ENCODE data around the gene CYP2C8.
"Not testable (repeated sequence)": the region's sequence is repeated elsewhere in the genome, so short reads cannot be mapped to it uniquely, and the experiment has no call there.

The CYP2C8 gene

GRCh38 chr10:95069286-95069685 lies at the start of gene CYP2C8:
Gene CYP2C8 (minus strand): TSS chr10:95069497. CDS start chr10:95069402, 95 bp downstream.
- DNase-seq (ENCODE audit: low read depth, low spot score), result no peak

GRCh38 chr10:95116869-95117269 lies 47.6 kb upstream of the CYP2C8 start:
- DNase-seq (ENCODE audit: low read depth, low spot score), result no peak

GRCh38 chr10:95110823-95111222 lies 41.5 kb upstream of the CYP2C8 start:
- not testable (repeated sequence) for DNase-seq (ENCODE audit: low read depth, low spot score)

- no peak for DNase-seq (ENCODE audit: low read depth, low spot score)
Measured at GRCh38 chr10:95097805-95098204, 28.5 kb upstream of the CYP2C8 start.

- DNase-seq (ENCODE audit: low read depth, low spot score), result no peak
Measured at GRCh38 chr10:95096143-95096542, 26.8 kb upstream of the CYP2C8 start.

GRCh38 chr10:95079626-95080025 lies 10.3 kb upstream of the CYP2C8 start:
- not testable (repeated sequence) for DNase-seq (ENCODE audit: low read depth, low spot score)

- no peak for DNase-seq (ENCODE audit: low read depth, low spot score)
Measured at GRCh38 chr10:95077556-95077955, 8.3 kb upstream of the CYP2C8 start.

- DNase-seq (ENCODE audit: low read depth, low spot score), result no peak
Measured at GRCh38 chr10:95071107-95071660, 1.9 kb upstream of the CYP2C8 start.

- not testable (repeated sequence) for DNase-seq (ENCODE audit: low read depth, low spot score)
Measured at GRCh38 chr10:95064125-95064524, 5.2 kb downstream of the CYP2C8 start.

GRCh38 chr10:95056744-95057363 lies 12.4 kb downstream of the CYP2C8 start:
- no peak for DNase-seq (ENCODE audit: low read depth, low spot score)

GRCh38 chr10:95049919-95050318 lies 19.4 kb downstream of the CYP2C8 start:
- DNase-seq (ENCODE audit: low read depth, low spot score), result no peak

GRCh38 chr10:95048206-95048605 lies 21.1 kb downstream of the CYP2C8 start:
- no peak for DNase-seq (ENCODE audit: low read depth, low spot score)

- no peak for DNase-seq (ENCODE audit: low read depth, low spot score)
Measured at GRCh38 chr10:95039281-95039680, 30.0 kb downstream of the CYP2C8 start.

- DNase-seq (ENCODE audit: low read depth, low spot score), result no peak
Measured at GRCh38 chr10:95035332-95036295, 33.7 kb downstream of the CYP2C8 start.

- no peak for DNase-seq (ENCODE audit: low read depth, low spot score)
Measured at GRCh38 chr10:95034401-95034800, 34.9 kb downstream of the CYP2C8 start.

- DNase-seq (ENCODE audit: low read depth, low spot score), result no peak
Measured at GRCh38 chr10:95031656-95032055, 37.6 kb downstream of the CYP2C8 start.

- DNase-seq (ENCODE audit: low read depth, low spot score), result no peak
Measured at GRCh38 chr10:95026461-95026860, 42.8 kb downstream of the CYP2C8 start.

- no peak for DNase-seq (ENCODE audit: low read depth, low spot score)
Measured at GRCh38 chr10:94997741-94998174, 71.5 kb downstream of the CYP2C8 start.

GRCh38 chr10:94992811-94993210 lies 76.5 kb downstream of the CYP2C8 start:
- no peak for DNase-seq (ENCODE audit: low read depth, low spot score)

GRCh38 chr10:94991243-94991888 lies 77.9 kb downstream of the CYP2C8 start:
- DNase-seq (ENCODE audit: low read depth, low spot score), result no peak

GRCh38 chr10:94989192-94989591 lies 80.1 kb downstream of the CYP2C8 start:
- DNase-seq (ENCODE audit: low read depth, low spot score), result no peak
